ENCODE data around the gene FFAR3.
A peak's percentile ranks its signal among the peaks of the same experiment; 100 is the strongest.

FFAR3 gene

GRCh38 chr19:35357867-35358573, at the start of gene FFAR3:
FFAR3 (plus strand) TSS chr19:35358460; CDS start chr19:35358891, 431 bp downstream.
- DNase-seq (ENCODE audit: low spot score): no peak

- DNase-seq (ENCODE audit: low spot score): no peak
Measured at GRCh38 chr19:35308910-35309309, 49.4 kb upstream of the FFAR3 start.

- no peak for DNase-seq (ENCODE audit: low spot score)
Measured at GRCh38 chr19:35309481-35310279, 48.6 kb upstream of the FFAR3 start.

GRCh38 chr19:35310331-35310730, 47.9 kb upstream of the FFAR3 start:
- DNase-seq (ENCODE audit: low spot score): no peak

GRCh38 chr19:35310811-35311465, 47.3 kb upstream of the FFAR3 start:
- DNase-seq (ENCODE audit: low spot score): no peak

- no peak for DNase-seq (ENCODE audit: low spot score)
Measured at GRCh38 chr19:35311901-35312665, 46.2 kb upstream of the FFAR3 start.

- DNase-seq (ENCODE audit: low spot score): peak; percentile 32
Measured at GRCh38 chr19:35313587-35313986, 44.7 kb upstream of the FFAR3 start.

GRCh38 chr19:35314031-35314430, 44.2 kb upstream of the FFAR3 start:
- DNase-seq (ENCODE audit: low spot score): no peak

- no peak for DNase-seq (ENCODE audit: low spot score)
Measured at GRCh38 chr19:35314858-35315470, 43.3 kb upstream of the FFAR3 start.

- no peak for DNase-seq (ENCODE audit: low spot score)
Measured at GRCh38 chr19:35315883-35316282, 42.4 kb upstream of the FFAR3 start.

- DNase-seq (ENCODE audit: low spot score): no peak
Measured at GRCh38 chr19:35316560-35316959, 41.7 kb upstream of the FFAR3 start.

- no peak for DNase-seq (ENCODE audit: low spot score)
Measured at GRCh38 chr19:35317464-35318043, 40.7 kb upstream of the FFAR3 start.

GRCh38 chr19:35318679-35319448, 39.4 kb upstream of the FFAR3 start:
- peak; percentile 81 for DNase-seq (ENCODE audit: low spot score)

GRCh38 chr19:35320065-35320713, 38.1 kb upstream of the FFAR3 start:
- DNase-seq (ENCODE audit: low spot score): no peak

- no peak for DNase-seq (ENCODE audit: low spot score)
Measured at GRCh38 chr19:35321291-35321690, 37.0 kb upstream of the FFAR3 start.

- DNase-seq (ENCODE audit: low spot score): no peak
Measured at GRCh38 chr19:35322014-35322413, 36.2 kb upstream of the FFAR3 start.

- no peak for DNase-seq (ENCODE audit: low spot score)
Measured at GRCh38 chr19:35327642-35328041, 30.6 kb upstream of the FFAR3 start.

- no peak for DNase-seq (ENCODE audit: low spot score)
Measured at GRCh38 chr19:35328851-35329285, 29.4 kb upstream of the FFAR3 start, which contains the start of gene CD22. CD22 (plus strand) TSS chr19:35329187; CDS start chr19:35332041, 2,854 bp downstream.

GRCh38 chr19:35329323-35329722, 28.9 kb upstream of the FFAR3 start:
- DNase-seq (ENCODE audit: low spot score): no peak

- DNase-seq (ENCODE audit: low spot score): no peak
Measured at GRCh38 chr19:35330475-35330874, 27.8 kb upstream of the FFAR3 start.
